HUES6 (cell line): ENCODE results near the gene GRK5.

Source experiments
- H3K27ac ChIP-seq: 2 replicates; pipeline ENCODE4 v1.7.0; 2013; ENCODE audit warnings: low read depth, mild to moderate bottlenecking, low read length, inconsistent platforms
- H3K27me3 ChIP-seq: 2 replicates; pipeline ENCODE4 v1.6.1; 2013; ENCODE audit warnings: low read length; ENCODE audit not compliant: control insufficient read depth, insufficient read depth
- H3K36me3 ChIP-seq: 2 replicates; pipeline ENCODE4 v1.6.1; 2013; ENCODE audit warnings: low read length; ENCODE audit not compliant: control insufficient read depth, insufficient read depth
- H3K4me1 ChIP-seq: 2 replicates; pipeline ENCODE4 v1.6.1; 2013; ENCODE audit warnings: low read length; ENCODE audit not compliant: control insufficient read depth, insufficient read depth
- H3K4me3 ChIP-seq: 2 replicates; pipeline ENCODE4 v1.5.1; 2013; ENCODE audit warnings: low read depth, low read length
- H3K9ac ChIP-seq: one replicate; pipeline ENCODE4 v1.6.1; 2013; ENCODE audit warnings: mild to moderate bottlenecking, low read length
- H3K9me3 ChIP-seq: 2 replicates; pipeline ENCODE4 v1.6.1; 2013; ENCODE audit warnings: low read depth, low read length; ENCODE audit not compliant: control insufficient read depth, insufficient read depth

The GRK5 gene

GRCh38 chr10:119448628-119449584 lies 241.5 kb downstream of the GRK5 start:
- Histone ChIP-seq H3K4me1 (peaks cover 10% of the 10 kb centered on the region), H3K9ac (no peak overlapping the region), H3K27ac (no peak overlapping the region), H3K4me3 (no peak overlapping the region), H3K27me3 (no peaks in the 10 kb centered on the region; the same call in 1 of the 2 replicates), H3K9me3 (no peaks in the 10 kb centered on the region), H3K36me3 (no peaks in the 10 kb centered on the region)

- H3K9ac ChIP-seq = no peak overlapping the region
- H3K36me3 ChIP-seq = no peaks in the 10 kb centered on the region
- no peak overlapping the region for H3K27ac ChIP-seq
- H3K27me3 ChIP-seq = no peaks in the 10 kb centered on the region; the same call in 1 of the 2 replicates
- H3K9me3 ChIP-seq = no peaks in the 10 kb centered on the region
- no peak overlapping the region for H3K4me3 ChIP-seq
- H3K4me1 ChIP-seq = peaks cover 15% of the 10 kb centered on the region
Measured at GRCh38 chr10:119449760-119450461, 242.5 kb downstream of the GRK5 start.

GRCh38 chr10:119450606-119451299 lies 243.4 kb downstream of the GRK5 start:
- Histone ChIP-seq H3K4me1 (peaks cover 15% of the 10 kb centered on the region), H3K27ac (no peak overlapping the region), H3K9ac (no peak overlapping the region), H3K36me3 (no peaks in the 10 kb centered on the region), H3K27me3 (no peaks in the 10 kb centered on the region; the same call in 1 of the 2 replicates), H3K4me3 (no peak overlapping the region), H3K9me3 (no peaks in the 10 kb centered on the region)

GRCh38 chr10:119451300-119451896 lies 244.0 kb downstream of the GRK5 start:
- peaks cover 15% of the 10 kb centered on the region for H3K4me1 ChIP-seq
- H3K9me3 ChIP-seq = no peaks in the 10 kb centered on the region
- no peak overlapping the region for H3K4me3 ChIP-seq
- no peak overlapping the region for H3K9ac ChIP-seq
- H3K27ac ChIP-seq = no peak overlapping the region
- no peaks in the 10 kb centered on the region; the same call in 1 of the 2 replicates for H3K27me3 ChIP-seq
- H3K36me3 ChIP-seq = no peaks in the 10 kb centered on the region

- Histone ChIP-seq H3K27me3 (no peaks in the 10 kb centered on the region; the same call in 1 of the 2 replicates), H3K27ac (no peak overlapping the region), H3K9ac (no peak overlapping the region)
Measured at GRCh38 chr10:119452396-119452795, 245.0 kb downstream of the GRK5 start.

GRCh38 chr10:119453313-119453712 lies 245.9 kb downstream of the GRK5 start:
- no peak overlapping the region for H3K9ac ChIP-seq
- H3K27me3 ChIP-seq = no peaks in the 10 kb centered on the region
- H3K9me3 ChIP-seq = no peaks in the 10 kb centered on the region
- no peak overlapping the region for H3K27ac ChIP-seq
- H3K36me3 ChIP-seq = no peaks in the 10 kb centered on the region
- H3K4me3 ChIP-seq = no peak overlapping the region
- peaks cover 14% of the 10 kb centered on the region for H3K4me1 ChIP-seq

More at GRCh38 chr10:119452396-119452795, 245.0 kb downstream of the GRK5 start:
- no peaks in the 10 kb centered on the region for H3K36me3 ChIP-seq
- no peak overlapping the region for H3K4me3 ChIP-seq
- H3K9me3 ChIP-seq = no peaks in the 10 kb centered on the region
- H3K4me1 ChIP-seq = peaks cover 15% of the 10 kb centered on the region

GRCh38 chr10:119454316-119454715 lies 246.9 kb downstream of the GRK5 start:
- Histone ChIP-seq H3K4me1 (peaks cover 5% of the 10 kb centered on the region; the same call in 1 of the 2 replicates), H3K36me3 (no peaks in the 10 kb centered on the region)

GRCh38 chr10:119454990-119455389 lies 247.6 kb downstream of the GRK5 start:
- Histone ChIP-seq H3K4me3 (no peak overlapping the region), H3K9ac (no peak overlapping the region)

More at GRCh38 chr10:119454316-119454715, 246.9 kb downstream of the GRK5 start:
- no peak overlapping the region for H3K9ac ChIP-seq
- no peaks in the 10 kb centered on the region for H3K9me3 ChIP-seq
- H3K27ac ChIP-seq = no peak overlapping the region
- H3K4me3 ChIP-seq = no peak overlapping the region
- no peaks in the 10 kb centered on the region for H3K27me3 ChIP-seq

GRCh38 chr10:119455609-119456434 lies 248.5 kb downstream of the GRK5 start:
- H3K4me1 ChIP-seq = peaks cover 5% of the 10 kb centered on the region; the same call in 1 of the 2 replicates
- H3K4me3 ChIP-seq = no peak overlapping the region
- no peaks in the 10 kb centered on the region for H3K36me3 ChIP-seq
- no peak overlapping the region for H3K27ac ChIP-seq
- H3K9me3 ChIP-seq = no peaks in the 10 kb centered on the region
- H3K27me3 ChIP-seq = no peaks in the 10 kb centered on the region
- no peak overlapping the region for H3K9ac ChIP-seq

More at GRCh38 chr10:119454990-119455389, 247.6 kb downstream of the GRK5 start:
- Histone ChIP-seq H3K9me3 (no peaks in the 10 kb centered on the region), H3K27me3 (no peaks in the 10 kb centered on the region), H3K27ac (no peak overlapping the region), H3K4me1 (peaks cover 5% of the 10 kb centered on the region; the same call in 1 of the 2 replicates), H3K36me3 (no peaks in the 10 kb centered on the region)

GRCh38 chr10:119456435-119456810 lies 249.1 kb downstream of the GRK5 start:
- Histone ChIP-seq H3K4me1 (peaks cover 5% of the 10 kb centered on the region; the same call in 1 of the 2 replicates), H3K27me3 (no peaks in the 10 kb centered on the region), H3K36me3 (no peaks in the 10 kb centered on the region), H3K4me3 (no peak overlapping the region), H3K9me3 (no peaks in the 10 kb centered on the region), H3K9ac (no peak overlapping the region), H3K27ac (no peak overlapping the region)
